SK-N-MC (cell line): ENCODE data around the gene FAN1.

Source experiments
- EZH2 ChIP-seq: fragments of 200-600 bp; sonication (generic); IDR thresholded peaks from one replicate; pipeline ENCODE4 v1.6.1; 2017; ENCODE audit warnings: antibody characterized with exemption
- POLR2AphosphoS5 ChIP-seq: IDR thresholded peaks from 2 replicates; pipeline ENCODE4 v1.6.1; 2012; ENCODE audit warnings: mild to moderate bottlenecking, low read depth, low read length, borderline replicate concordance

DNA sequence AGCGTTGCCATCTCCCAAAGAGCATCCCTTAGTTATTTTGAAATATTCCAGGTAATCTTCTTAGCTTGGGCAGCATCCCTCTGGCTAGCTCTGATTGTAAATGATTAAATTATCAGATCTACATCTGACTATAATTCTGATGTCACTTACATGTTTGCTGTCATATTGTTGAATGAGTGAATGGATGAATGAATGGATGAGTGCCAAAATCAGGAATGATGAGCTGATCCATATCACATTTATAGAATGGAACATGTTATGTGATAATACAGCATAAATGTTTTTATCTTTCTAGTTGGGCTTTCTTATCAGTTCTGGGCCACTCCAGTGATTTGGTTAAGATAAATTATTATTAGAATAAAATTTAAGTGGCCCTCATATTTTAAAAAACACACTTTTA is 14.0 kb downstream of the FAN1 start:
- TF ChIP-seq EZH2, result no peak
- TF ChIP-seq POLR2AphosphoS5, result no peak
